GM19324 (cell line): ENCODE results near the gene CDH26.
"Not testable (repeated sequence)": the region's sequence is repeated elsewhere in the genome, so short reads cannot be mapped to it uniquely, and the experiment has no call there.

Experiments
- ATAC-seq: cut with Tn5 transposase; IDR thresholded peaks from one replicate; pipeline ENCODE4 v1.9.1; 2021; ENCODE audit warnings: mild to moderate bottlenecking, moderate library complexity; ENCODE audit not compliant: unreplicated experiment, low FRiP score

Gene CDH26

GRCh38 chr20:59940129-59940955, 17.9 kb upstream of the CDH26 start, which contains the start of the genes FAM217B and PPP1R3D:
Gene FAM217B, plus strand, starts transcription at chr20:59940389. Its CDS starts 3,555 bp downstream, at chr20:59943944.
Gene PPP1R3D, minus strand, starts transcription at chr20:59940305. Its CDS starts 374 bp downstream, at chr20:59939931.
- peak; percentile 97 for ATAC-seq

GRCh38 chr20:59940956-59941294, 17.3 kb upstream of the CDH26 start:
- ATAC-seq, result no peak

- ATAC-seq, result no peak
Observed at GRCh38 chr20:59942245-59942644, 16.0 kb upstream of the CDH26 start.

- ATAC-seq, result no peak
Observed at GRCh38 chr20:59944726-59945125, 13.5 kb upstream of the CDH26 start.

- no peak for ATAC-seq
Observed at GRCh38 chr20:59945175-59945574, 13.0 kb upstream of the CDH26 start.

- no peak for ATAC-seq
Observed at GRCh38 chr20:59945731-59946130, 12.5 kb upstream of the CDH26 start.

GRCh38 chr20:59947376-59947775, 10.8 kb upstream of the CDH26 start:
- no peak for ATAC-seq

- ATAC-seq, result no peak
Observed at GRCh38 chr20:59948212-59948611, 10.0 kb upstream of the CDH26 start.

- no peak for ATAC-seq
Observed at GRCh38 chr20:59948828-59949720, 9.1 kb upstream of the CDH26 start.

- no peak for ATAC-seq
Observed at GRCh38 chr20:59949911-59950310, 8.3 kb upstream of the CDH26 start.

- ATAC-seq, result no peak
Observed at GRCh38 chr20:59954718-59955117, 3.5 kb upstream of the CDH26 start.

- ATAC-seq, result no peak
Observed at GRCh38 chr20:59955131-59955796, 3.0 kb upstream of the CDH26 start.

- not testable (repeated sequence) for ATAC-seq
Observed at GRCh38 chr20:59957568-59957967, 655 bp upstream of the CDH26 start.

GRCh38 chr20:59958626-59959025, 403 bp downstream of the CDH26 start:
- ATAC-seq, result no peak

- no peak for ATAC-seq
Observed at GRCh38 chr20:59961423-59961822, 3.2 kb downstream of the CDH26 start.

GRCh38 chr20:59962155-59962554, 3.9 kb downstream of the CDH26 start:
- no peak for ATAC-seq

GRCh38 chr20:59966428-59966827, 8.2 kb downstream of the CDH26 start:
- no peak for ATAC-seq

- no peak for ATAC-seq
Observed at GRCh38 chr20:59971428-59971827, 13.2 kb downstream of the CDH26 start.

- ATAC-seq, result no peak
Observed at GRCh38 chr20:59972037-59972801, 14.0 kb downstream of the CDH26 start.

GRCh38 chr20:59976156-59976782, 18.0 kb downstream of the CDH26 start:
- ATAC-seq, result no peak
